Ramos (cell line): Measurements from ENCODE around the gene FOXL2.

ENCODE experiments used
- in situ Hi-C: fragments of 300-500 bp; cut with MboI; formaldehyde crosslinking; loops from one replicate; pipeline ENCODE4 v1.14.3; 2022; ENCODE audit warnings: low sequenced_read_pairs; ENCODE audit not compliant: unreplicated experiment

The FOXL2 gene

DNA sequence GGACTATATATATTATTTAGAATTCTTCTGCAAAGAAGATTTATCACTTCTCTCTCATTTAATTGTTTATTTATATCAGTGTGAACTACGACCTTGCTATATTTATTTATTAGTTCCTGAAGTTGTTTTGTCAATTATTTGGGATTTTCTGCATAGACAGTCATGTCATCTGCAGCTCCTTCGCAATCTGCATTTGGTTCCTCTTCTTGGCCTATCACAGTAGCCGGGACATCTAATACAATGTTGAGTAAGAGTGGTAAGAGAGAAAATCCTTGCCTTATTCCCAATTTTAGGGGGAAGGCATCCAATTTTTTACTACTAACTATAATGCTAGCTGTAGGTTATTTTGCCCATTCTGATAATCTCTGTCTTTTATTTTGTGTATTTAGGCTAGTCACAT, 39.4 kb downstream of the FOXL2 start:
- in situ Hi-C loops = no loop called here

DNA sequence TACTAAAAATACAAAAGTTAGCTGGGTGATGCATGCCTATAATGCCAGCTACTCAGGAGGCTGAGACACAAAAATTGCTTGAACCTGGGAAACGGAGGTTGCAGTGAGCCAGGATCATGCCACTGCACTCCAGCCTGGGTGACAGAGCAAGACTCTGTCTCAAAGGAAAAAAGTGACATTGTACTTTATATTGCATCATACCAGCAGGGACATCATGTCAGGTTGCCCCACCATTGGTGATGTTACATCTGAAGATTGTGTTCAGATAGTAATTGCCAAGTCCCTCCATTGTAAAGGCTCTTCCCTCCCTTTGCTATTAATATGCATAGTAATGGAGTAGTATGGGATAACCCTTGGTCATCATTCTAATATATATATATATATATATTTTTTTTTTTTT, 44.8 kb downstream of the FOXL2 start:
- in situ Hi-C loops = no loop called here

DNA sequence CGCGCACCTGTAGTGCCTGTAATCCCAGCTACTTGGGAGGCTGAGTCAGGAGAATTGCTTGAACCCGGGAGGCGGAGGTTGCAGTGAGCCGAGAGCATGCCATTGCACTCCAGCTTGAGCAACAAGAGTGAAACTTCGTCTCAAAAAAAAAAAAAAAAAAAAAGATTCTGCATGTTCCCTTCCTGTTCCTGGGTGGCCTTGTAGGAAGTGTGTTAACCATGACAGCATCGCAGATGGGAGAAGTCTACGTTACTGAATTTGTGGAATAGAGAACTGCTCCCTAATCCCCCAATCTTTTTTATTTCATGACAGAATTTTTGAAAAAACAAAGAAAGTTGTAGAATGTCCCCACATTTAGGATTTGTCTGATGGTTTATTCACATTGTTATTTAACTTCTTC, 45.4 kb downstream of the FOXL2 start:
- in situ Hi-C loops = no loop called here

GRCh38 chr3:138899351-138899991, 47.5 kb downstream of the FOXL2 start:
- in situ Hi-C loops = no loop called here

GRCh38 chr3:138898708-138899107, 48.2 kb downstream of the FOXL2 start:
- in situ Hi-C loops = no loop called here

DNA sequence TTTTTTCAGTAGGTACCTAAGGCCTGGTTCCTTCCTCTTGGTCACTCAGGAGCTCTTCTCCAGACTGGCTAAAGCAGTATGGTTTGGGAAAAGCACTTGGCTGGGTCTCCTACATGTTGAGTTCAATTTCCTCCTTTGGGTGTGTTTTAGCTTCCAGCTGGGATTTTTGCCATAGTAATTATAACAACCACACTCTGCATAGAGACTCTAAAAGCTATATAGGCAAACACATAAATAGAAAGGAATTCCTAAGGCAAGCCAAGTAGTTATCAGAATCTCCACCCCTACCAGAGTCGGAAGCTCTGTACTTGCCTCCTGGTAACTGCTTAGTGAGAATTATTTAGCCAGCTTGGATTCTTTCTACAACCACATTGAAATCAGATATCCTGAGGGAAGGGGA, 48.6 kb downstream of the FOXL2 start:
- in situ Hi-C loops = no loop called here
